ENCODE measurements around the gene IPO13. TPM values are rescaled to one million over a fixed set of nuclear protein-coding genes. Genes with fewer than 3 reads are reported as not detected.

The IPO13 gene
- total RNA-seq, 1 donor from 2014 or later = 53.2 TPM

GRCh38 chr1:44014365-44015104, 67.8 kb downstream of the IPO13 start:
- H3K27me3 Mint-ChIP-seq (ENCODE audit: unreplicated experiment) = peaks cover 3% of the 10 kb centered on the region
- no peak for DNase-seq
- no peak overlapping the region for H3K27ac Mint-ChIP-seq (ENCODE audit: unreplicated experiment)
- no peaks in the 10 kb centered on the region for H3K9me3 Mint-ChIP-seq (ENCODE audit: unreplicated experiment)
- no peak for TF ChIP-seq CTCF (IDR thresholded peaks at IDR 0.05; ENCODE audit: partially characterized antibody, unreplicated experiment)
- H3K4me3 Mint-ChIP-seq (ENCODE audit: unreplicated experiment) = no peak overlapping the region
- no peaks in the 10 kb centered on the region for H3K4me1 Mint-ChIP-seq (ENCODE audit: low read depth, unreplicated experiment)
- H3K36me3 Mint-ChIP-seq (ENCODE audit: unreplicated experiment) = no peaks in the 10 kb centered on the region

GRCh38 chr1:44015206-44015605, 68.5 kb downstream of the IPO13 start:
- no peak overlapping the region for H3K27ac Mint-ChIP-seq (ENCODE audit: unreplicated experiment)
- no peaks in the 10 kb centered on the region for H3K4me1 Mint-ChIP-seq (ENCODE audit: low read depth, unreplicated experiment)
- H3K27me3 Mint-ChIP-seq (ENCODE audit: unreplicated experiment) = no peaks in the 10 kb centered on the region
- H3K36me3 Mint-ChIP-seq (ENCODE audit: unreplicated experiment) = no peaks in the 10 kb centered on the region
- H3K9me3 Mint-ChIP-seq (ENCODE audit: unreplicated experiment) = no peaks in the 10 kb centered on the region
- H3K4me3 Mint-ChIP-seq (ENCODE audit: unreplicated experiment) = no peak overlapping the region
- TF ChIP-seq CTCF (IDR thresholded peaks at IDR 0.05; ENCODE audit: partially characterized antibody, unreplicated experiment) = no peak
- DNase-seq = no peak

GRCh38 chr1:44016041-44016889, 69.5 kb downstream of the IPO13 start:
- no peak overlapping the region for H3K27ac Mint-ChIP-seq (ENCODE audit: unreplicated experiment)
- no peak overlapping the region for H3K4me3 Mint-ChIP-seq (ENCODE audit: unreplicated experiment)

GRCh38 chr1:44016890-44017400, 70.2 kb downstream of the IPO13 start:
- Mint-ChIP-seq H3K4me3 (ENCODE audit: unreplicated experiment) (no peak overlapping the region), H3K9me3 (ENCODE audit: unreplicated experiment) (no peaks in the 10 kb centered on the region), H3K27ac (ENCODE audit: unreplicated experiment) (no peak overlapping the region), H3K27me3 (ENCODE audit: unreplicated experiment) (peaks cover 2% of the 10 kb centered on the region), H3K36me3 (ENCODE audit: unreplicated experiment) (peaks cover 4% of the 10 kb centered on the region), H3K4me1 (ENCODE audit: low read depth, unreplicated experiment) (no peaks in the 10 kb centered on the region)
- TF ChIP-seq CTCF (IDR thresholded peaks at IDR 0.05; ENCODE audit: partially characterized antibody, unreplicated experiment) = no peak
- DNase-seq = no peak

More at GRCh38 chr1:44016041-44016889, 69.5 kb downstream of the IPO13 start:
- no peak for TF ChIP-seq CTCF (IDR thresholded peaks at IDR 0.05; ENCODE audit: partially characterized antibody, unreplicated experiment)
- Mint-ChIP-seq H3K36me3 (ENCODE audit: unreplicated experiment) (no peaks in the 10 kb centered on the region), H3K27me3 (ENCODE audit: unreplicated experiment) (no peaks in the 10 kb centered on the region), H3K4me1 (ENCODE audit: low read depth, unreplicated experiment) (no peaks in the 10 kb centered on the region), H3K9me3 (ENCODE audit: unreplicated experiment) (no peaks in the 10 kb centered on the region)
- DNase-seq = no peak

Other genes with a start within 250 kb of the IPO13 start
- 16.5 TPM for gene ST3GAL3, start 239.4 kb upstream of the IPO13 start, total RNA-seq (ENCODE audit: unreplicated experiment)
- not detected for gene ARTN, start 13.1 kb upstream of the IPO13 start, total RNA-seq (ENCODE audit: unreplicated experiment)
- 25.3 TPM for gene DPH2, start 23.1 kb downstream of the IPO13 start, total RNA-seq (ENCODE audit: unreplicated experiment)
- gene ATP6V0B, start 28.0 kb downstream of the IPO13 start, total RNA-seq (ENCODE audit: unreplicated experiment) = 208 TPM
- 45.7 TPM for gene B4GALT2, start 32.3 kb downstream of the IPO13 start, total RNA-seq (ENCODE audit: unreplicated experiment)
- gene CCDC24, start 44.6 kb downstream of the IPO13 start, total RNA-seq (ENCODE audit: unreplicated experiment) = 6.3 TPM
- 8.9 TPM for gene SLC6A9, start 84.5 kb downstream of the IPO13 start, total RNA-seq (ENCODE audit: unreplicated experiment)
- 10.9 TPM for gene KLF17, start 171.9 kb downstream of the IPO13 start, total RNA-seq (ENCODE audit: unreplicated experiment)
- 0.17 TPM for gene KLF18, start 194.7 kb downstream of the IPO13 start, total RNA-seq (ENCODE audit: unreplicated experiment)